Neural progenitor cell (in vitro differentiated cells): ENCODE results near the gene SFMBT2. TPM values are rescaled to one million over a fixed set of nuclear protein-coding genes. Genes with fewer than 3 reads are reported as not detected.

Experiments used
- DNase-seq: peaks from one replicate; pipeline ENCODE4 v3.0.0-alpha.2; 2016; ENCODE audit warnings: low spot score
- H2AFZ ChIP-seq: fragments of 200-600 bp; sonication (generic); replicated peaks from 2 replicates; pipeline ENCODE4 v1.6.1; 2016; ENCODE audit warnings: antibody characterized with exemption
- H3F3A ChIP-seq: fragments of 200-600 bp; sonication (generic); 2 replicates; pipeline ENCODE4 v1.6.1; 2016; ENCODE audit warnings: antibody characterized with exemption, low read depth
- H3K27ac ChIP-seq: fragments of 200-600 bp; sonication (generic); 2 replicates; pipeline ENCODE4 v1.5.1; 2016; ENCODE audit warnings: mild to moderate bottlenecking
- H3K27me3 ChIP-seq: fragments of 200-600 bp; sonication (generic); 2 replicates; pipeline ENCODE4 v1.6.1; 2016; ENCODE audit warnings: mild to moderate bottlenecking, moderate library complexity
- H3K36me3 ChIP-seq: fragments of 200-600 bp; sonication (generic); 2 replicates; pipeline ENCODE4 v1.5.1; 2016
- H3K4me1 ChIP-seq: fragments of 200-600 bp; sonication (generic); 2 replicates; pipeline ENCODE4 v1.6.1; 2016; ENCODE audit warnings: mixed run types
- H3K4me2 ChIP-seq: fragments of 200-600 bp; sonication (generic); 2 replicates; pipeline ENCODE4 v1.6.1; 2016
- H3K4me3 ChIP-seq: fragments of 200-600 bp; sonication (generic); 2 replicates; pipeline ENCODE4 v1.5.1; 2016
- H3K79me2 ChIP-seq: fragments of 200-600 bp; sonication (generic); 2 replicates; pipeline ENCODE4 v1.6.1; 2016; ENCODE audit warnings: low read depth
- H3K9ac ChIP-seq: fragments of 200-600 bp; sonication (generic); 2 replicates; pipeline ENCODE4 v1.6.1; 2016
- H3K9me3 ChIP-seq: fragments of 200-600 bp; sonication (generic); 2 replicates; pipeline ENCODE4 v1.5.1; 2016; ENCODE audit warnings: low read depth
- H4K20me1 ChIP-seq: fragments of 200-600 bp; sonication (generic); 2 replicates; pipeline ENCODE4 v1.6.1; 2016; ENCODE audit warnings: low read depth
- H3K27ac Mint-ChIP-seq: 3 replicates; pipeline ENCODE4 v1.8.0; 2021; ENCODE audit warnings: mixed read lengths
- H3K27me3 Mint-ChIP-seq: 2 replicates; pipeline ENCODE4 v1.8.0; 2022; ENCODE audit warnings: low read depth, mild to moderate bottlenecking, inconsistent platforms, moderate library complexity, mixed read lengths; ENCODE audit not compliant: insufficient read depth
- H3K36me3 Mint-ChIP-seq: 3 replicates; pipeline ENCODE4 v1.8.0; 2021; ENCODE audit warnings: mixed read lengths
- H3K4me1 Mint-ChIP-seq: 3 replicates; pipeline ENCODE4 v1.8.0; 2021; ENCODE audit warnings: mixed read lengths
- H3K4me3 Mint-ChIP-seq: 3 replicates; pipeline ENCODE4 v1.8.0; 2021; ENCODE audit warnings: mild to moderate bottlenecking, moderate library complexity, mixed read lengths
- H3K9me3 Mint-ChIP-seq: 3 replicates; pipeline ENCODE4 v1.8.0; 2020; ENCODE audit warnings: mixed read lengths
- CTCF ChIP-seq: fragments of 200-600 bp; sonication (generic); IDR thresholded peaks from 2 replicates; pipeline ENCODE4 v1.5.1; 2017; ENCODE audit warnings: antibody characterized with exemption, mild to moderate bottlenecking
- EZH2 ChIP-seq: fragments of 200-600 bp; sonication (generic); IDR thresholded peaks from 2 replicates; pipeline ENCODE4 v1.6.1; 2017; ENCODE audit warnings: antibody characterized with exemption, mild to moderate bottlenecking, moderate library complexity
- EZH2phosphoT487 ChIP-seq: fragments of 200-600 bp; sonication (generic); IDR thresholded peaks from 2 replicates; pipeline ENCODE4 v1.6.1; 2017; ENCODE audit warnings: antibody characterized with exemption
- total RNA-seq: library from RNA; depleted of rRNA; stranded (reverse); fragments of >200 nt; gene quantifications from 2 replicates; pipeline ENCODE4 v1.2.3, GENCODE V29; 2015; ENCODE audit warnings: low replicate concordance

SFMBT2 gene
- total RNA-seq, 1 donor from 2014 or later = 1.8 TPM

DNA sequence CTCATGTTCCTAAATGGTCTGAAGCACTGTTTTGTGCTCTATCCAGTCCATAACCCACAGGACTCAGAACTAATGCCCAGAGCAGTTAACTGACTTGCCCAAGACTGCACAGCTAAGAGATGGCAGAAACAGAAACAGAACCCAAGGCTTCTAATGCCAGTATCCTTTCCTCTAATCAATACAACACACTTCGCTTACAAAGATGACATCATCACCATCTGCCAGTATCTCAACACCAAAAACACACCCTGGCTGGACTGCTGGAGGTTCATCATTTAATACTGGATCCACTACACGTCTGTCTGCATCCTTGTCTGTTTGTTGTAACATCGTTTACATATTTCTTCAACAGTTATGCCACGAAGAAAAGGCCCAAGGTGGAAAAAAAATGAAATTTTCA is 165.3 kb downstream of the SFMBT2 start:
- H3K27ac ChIP-seq = no peak overlapping the region
- no peaks in the 10 kb centered on the region for H3F3A ChIP-seq
- H3K36me3 Mint-ChIP-seq = peaks cover 9% of the 10 kb centered on the region

DNA sequence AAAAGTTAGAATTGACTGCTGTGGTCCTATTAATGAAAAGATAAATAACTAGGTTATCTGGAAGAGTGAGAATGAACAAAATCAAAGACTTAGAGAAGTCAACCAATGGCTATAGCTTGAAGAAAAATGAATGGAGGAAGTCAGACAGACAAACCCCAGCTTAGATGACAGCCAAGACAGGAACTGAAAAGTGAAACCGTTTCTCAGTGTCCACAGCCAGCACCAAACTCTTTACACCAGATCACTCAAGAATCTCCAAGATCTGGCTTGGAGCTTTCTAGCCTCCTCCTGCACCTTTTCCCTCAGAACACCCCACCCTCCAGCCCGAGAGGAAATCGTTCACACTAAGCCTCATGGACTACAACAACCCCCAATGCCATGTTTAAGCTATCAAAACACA is 167.0 kb downstream of the SFMBT2 start:
- Histone ChIP-seq H3K4me2 (no peak overlapping the region), H3K27me3 (no peaks in the 10 kb centered on the region), H3K79me2 (no peaks in the 10 kb centered on the region), H3K36me3 (no peaks in the 10 kb centered on the region), H2AFZ (no peak overlapping the region), H3F3A (no peaks in the 10 kb centered on the region), H3K4me3 (no peak overlapping the region), H3K9me3 (no peaks in the 10 kb centered on the region), H3K27ac (no peak overlapping the region), H4K20me1 (no peaks in the 10 kb centered on the region), H3K4me1 (no peaks in the 10 kb centered on the region), H3K9ac (no peak overlapping the region)
- Mint-ChIP-seq H3K36me3 (peaks cover 10% of the 10 kb centered on the region), H3K27ac (no peak overlapping the region), H3K4me3 (no peak overlapping the region), H3K4me1 (peaks cover 3% of the 10 kb centered on the region), H3K27me3 (no peaks in the 10 kb centered on the region), H3K9me3 (no peaks in the 10 kb centered on the region)
- TF ChIP-seq EZH2 (no peak), EZH2phosphoT487 (no peak), CTCF (no peak)
- DNase-seq = no peak

More for the DNA sequence above, 165.3 kb downstream of the SFMBT2 start:
- no peak overlapping the region for H3K4me2 ChIP-seq
- no peaks in the 10 kb centered on the region for H3K27me3 ChIP-seq
- H3K4me1 Mint-ChIP-seq = peaks cover 3% of the 10 kb centered on the region
- no peaks in the 10 kb centered on the region for H3K9me3 Mint-ChIP-seq
- no peak for DNase-seq
- no peaks in the 10 kb centered on the region for H4K20me1 ChIP-seq
- no peak overlapping the region for H3K4me3 Mint-ChIP-seq
- H3K4me1 ChIP-seq = no peaks in the 10 kb centered on the region
- H3K4me3 ChIP-seq = no peak overlapping the region
- H3K9ac ChIP-seq = no peak overlapping the region
- no peaks in the 10 kb centered on the region for H3K36me3 ChIP-seq
- no peak overlapping the region for H3K27ac Mint-ChIP-seq
- no peak overlapping the region for H2AFZ ChIP-seq
- TF ChIP-seq EZH2 (no peak), CTCF (no peak), EZH2phosphoT487 (no peak)
- H3K9me3 ChIP-seq = no peaks in the 10 kb centered on the region
- H3K27me3 Mint-ChIP-seq = no peaks in the 10 kb centered on the region
- H3K79me2 ChIP-seq = no peaks in the 10 kb centered on the region

DNA sequence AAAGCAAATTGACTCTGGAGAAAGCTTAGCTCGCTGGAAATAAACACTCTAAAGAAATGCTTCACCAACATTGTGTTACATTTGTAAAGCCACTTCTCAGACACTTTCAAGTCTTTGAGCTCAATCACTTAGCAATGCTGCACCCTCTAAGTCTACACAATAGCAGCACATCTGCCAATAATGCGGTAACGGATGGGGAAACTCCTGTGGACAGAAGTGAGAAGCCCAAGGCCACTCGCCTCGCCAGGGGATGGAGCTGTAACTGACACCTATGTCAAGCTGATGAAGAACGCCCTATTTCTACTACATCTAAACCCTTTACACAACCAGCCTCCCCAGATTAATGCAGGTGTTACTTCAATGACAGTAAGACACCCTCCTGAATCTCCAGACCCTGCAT is 167.7 kb downstream of the SFMBT2 start:
- no peak overlapping the region for H3K4me2 ChIP-seq

More for the DNA sequence above, 167.7 kb downstream of the SFMBT2 start:
- TF ChIP-seq EZH2 (no peak), EZH2phosphoT487 (no peak), CTCF (no peak)
- Mint-ChIP-seq H3K9me3 (no peaks in the 10 kb centered on the region), H3K27ac (no peak overlapping the region), H3K4me3 (no peak overlapping the region), H3K4me1 (peaks cover 3% of the 10 kb centered on the region), H3K36me3 (peaks cover 10% of the 10 kb centered on the region), H3K27me3 (no peaks in the 10 kb centered on the region)
- H3K27ac ChIP-seq = no peak overlapping the region
- no peaks in the 10 kb centered on the region for H3K79me2 ChIP-seq
- no peaks in the 10 kb centered on the region for H3K9me3 ChIP-seq
- no peak for DNase-seq
- H3K4me3 ChIP-seq = no peak overlapping the region
- H3K36me3 ChIP-seq = no peaks in the 10 kb centered on the region
- no peaks in the 10 kb centered on the region for H4K20me1 ChIP-seq
- H2AFZ ChIP-seq = no peak overlapping the region
- no peaks in the 10 kb centered on the region for H3K4me1 ChIP-seq
- no peak overlapping the region for H3K9ac ChIP-seq
- no peaks in the 10 kb centered on the region for H3K27me3 ChIP-seq
- H3F3A ChIP-seq = no peaks in the 10 kb centered on the region
